Measurements from ENCODE around the gene DAD1.

DNA sequence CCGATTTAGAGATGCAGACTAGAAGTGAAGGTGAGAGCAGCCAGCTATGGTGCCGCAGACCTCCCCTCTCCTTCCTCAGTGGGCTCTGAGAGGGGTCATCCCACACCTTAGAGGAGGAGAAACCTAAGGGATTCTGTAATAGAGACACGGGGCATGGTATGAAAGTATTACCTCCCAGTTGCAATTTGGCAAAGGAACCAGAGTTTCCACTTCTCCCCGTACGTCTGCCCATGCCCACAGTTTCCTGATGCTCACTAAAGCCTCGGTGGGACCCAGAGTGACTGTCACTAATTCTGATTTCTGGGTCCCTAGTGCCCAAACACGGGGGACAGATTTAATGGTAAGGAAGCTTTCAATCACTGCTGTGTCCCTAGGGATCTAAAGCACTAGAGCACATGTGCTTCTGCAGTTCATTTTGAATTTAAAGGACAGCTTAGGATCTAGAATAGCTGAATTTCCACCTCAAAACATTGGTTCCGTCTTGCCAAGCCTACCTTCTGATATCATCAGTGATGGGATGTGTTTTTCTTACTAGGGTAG is 44.1 kb downstream of the DAD1 start:
- no peak for TF ChIP-seq CTCF (IDR thresholded peaks at IDR 0.05)
- TF ChIP-seq POLR2A (IDR thresholded peaks at IDR 0.05) = no peak
